MM.1S (cell line): Measurements from ENCODE around the gene ST13.
"Not testable (repeated sequence)": the region's sequence is repeated elsewhere in the genome, so short reads cannot be mapped to it uniquely, and the experiment has no call there.

Experiments
- EZH2phosphoT487 ChIP-seq: fragments of 300-600 bp; sonication (generic); IDR thresholded peaks from 2 replicates; pipeline ENCODE4 v1.6.1; 2018; ENCODE audit warnings: antibody characterized with exemption, low read length
- TF ChIP-seq, protein P1 (sequence below): fragments of 300-600 bp; sonication (generic); IDR thresholded peaks from 2 replicates; pipeline ENCODE4 v1.5.1; 2016; ENCODE audit warnings: antibody characterized with exemption, low read length, mixed read lengths

DNA sequence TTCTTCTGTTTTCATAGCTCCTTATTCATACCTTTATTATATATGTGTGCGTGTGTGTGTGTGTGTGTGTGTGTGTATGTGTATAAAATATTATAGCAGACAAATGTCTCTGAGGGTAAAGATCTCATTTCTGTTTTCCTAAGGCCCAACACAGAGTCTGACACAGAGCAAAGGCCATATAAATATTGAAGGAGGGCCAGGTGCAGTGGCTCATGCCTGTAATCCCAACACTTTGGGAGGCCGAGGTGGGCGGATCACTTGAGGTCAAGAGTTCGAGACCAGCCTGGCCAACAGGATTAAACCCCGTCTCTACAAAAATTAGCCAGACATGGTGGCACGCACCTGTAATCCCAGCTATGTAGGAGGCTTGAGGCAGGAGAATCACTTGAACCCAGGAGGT lies 11.9 kb upstream of the ST13 start:
- TF ChIP-seq EZH2phosphoT487 = not testable (repeated sequence)
- TF ChIP-seq, protein P1, sequence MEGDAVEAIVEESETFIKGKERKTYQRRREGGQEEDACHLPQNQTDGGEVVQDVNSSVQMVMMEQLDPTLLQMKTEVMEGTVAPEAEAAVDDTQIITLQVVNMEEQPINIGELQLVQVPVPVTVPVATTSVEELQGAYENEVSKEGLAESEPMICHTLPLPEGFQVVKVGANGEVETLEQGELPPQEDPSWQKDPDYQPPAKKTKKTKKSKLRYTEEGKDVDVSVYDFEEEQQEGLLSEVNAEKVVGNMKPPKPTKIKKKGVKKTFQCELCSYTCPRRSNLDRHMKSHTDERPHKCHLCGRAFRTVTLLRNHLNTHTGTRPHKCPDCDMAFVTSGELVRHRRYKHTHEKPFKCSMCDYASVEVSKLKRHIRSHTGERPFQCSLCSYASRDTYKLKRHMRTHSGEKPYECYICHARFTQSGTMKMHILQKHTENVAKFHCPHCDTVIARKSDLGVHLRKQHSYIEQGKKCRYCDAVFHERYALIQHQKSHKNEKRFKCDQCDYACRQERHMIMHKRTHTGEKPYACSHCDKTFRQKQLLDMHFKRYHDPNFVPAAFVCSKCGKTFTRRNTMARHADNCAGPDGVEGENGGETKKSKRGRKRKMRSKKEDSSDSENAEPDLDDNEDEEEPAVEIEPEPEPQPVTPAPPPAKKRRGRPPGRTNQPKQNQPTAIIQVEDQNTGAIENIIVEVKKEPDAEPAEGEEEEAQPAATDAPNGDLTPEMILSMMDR = not testable (repeated sequence)
